K562 (cell line): Measurements from ENCODE around the gene RUFY2. TPM values are rescaled to one million over a fixed set of nuclear protein-coding genes. Genes with fewer than 3 reads are reported as not detected.

ENCODE experiments used
- ATF7 ChIP-seq: fragments of 450-650 bp; IDR thresholded peaks from 2 replicates; pipeline ENCODE4 v1.7.1; 2014; ENCODE audit warnings: mild to moderate bottlenecking, moderate library complexity
- BMI1 ChIP-seq: fragments of 150-350 bp; IDR thresholded peaks from 2 replicates; pipeline ENCODE4 v1.6.1; 2014; ENCODE audit warnings: low read length
- ELF4 ChIP-seq: fragments of 450-650 bp; formaldehyde crosslinking; IDR thresholded peaks from 2 replicates; pipeline ENCODE4 v1.4.0; 2022; ENCODE audit warnings: missing genetic modification characterization
- KDM4B ChIP-seq, 2 experiments: fragments of 450-650 bp in 1 of 2; sonication (generic) in 1 of 2; IDR thresholded peaks; 2 replicates each; pipeline ENCODE4 v1.6.1; 2016 to 2017; ENCODE audit warnings: borderline replicate concordance in 2 of 2, antibody characterized with exemption in 1 of 2, low read depth in 1 of 2, mild to moderate bottlenecking in 1 of 2
- MNT ChIP-seq, 2 experiments: fragments of 450-650 bp; conservative IDR thresholded peaks; 2 replicates each; pipeline ENCODE4 v1.6.1; 2017; ENCODE audit warnings: mild to moderate bottlenecking in 2 of 2, moderate library complexity in 2 of 2
- NFIC ChIP-seq: fragments of 450-650 bp; IDR thresholded peaks from 2 replicates; pipeline ENCODE4 v1.6.1; 2017; ENCODE audit warnings: mild to moderate bottlenecking, inconsistent platforms
- NR4A1 ChIP-seq, 2 experiments: fragments of 250-450 bp in 1 of 2; fragments of 450-650 bp in 1 of 2; sonication (Bioruptor Pico) in 1 of 2; IDR thresholded peaks; 2 replicates each; pipeline versions ENCODE4 v1.4.0 to v1.6.1; 2016 to 2020; ENCODE audit warnings: mild to moderate bottlenecking in 2 of 2, missing compliant biosample characterization in 1 of 2, missing genetic modification characterization in 1 of 2, moderate library complexity in 1 of 2
- PATZ1 ChIP-seq: fragments of 250-450 bp; sonication (Bioruptor Pico); IDR thresholded peaks from 2 replicates; pipeline ENCODE4 v1.5.0; 2020; ENCODE audit warnings: mild to moderate bottlenecking, borderline replicate concordance
- RBBP5 ChIP-seq: fragments of 200-600 bp; sonication (generic); IDR thresholded peaks from 2 replicates; pipeline ENCODE4 v1.6.1; 2012; ENCODE audit warnings: borderline replicate concordance, mild to moderate bottlenecking, low read length, control low read depth, inconsistent platforms; ENCODE audit not compliant: insufficient read depth, poor library complexity, severe bottlenecking
- RBM25 ChIP-seq: fragments of 200-400 bp; formaldehyde crosslinking; IDR thresholded peaks from 2 replicates; pipeline ENCODE4 v1.6.1; 2018; ENCODE audit warnings: low read length, low read depth, moderate library complexity; ENCODE audit not compliant: severe bottlenecking
- RCOR1 ChIP-seq, 2 experiments: IDR thresholded peaks; 2 replicates each; pipeline ENCODE4 v1.6.1; 2012; ENCODE audit warnings: low read depth in 2 of 2, low read length in 2 of 2, borderline replicate concordance in 1 of 2, improper control_type of control experiment in 1 of 2
- RFX5 ChIP-seq: IDR thresholded peaks from 2 replicates; pipeline ENCODE4 v1.6.1; 2011; ENCODE audit warnings: low read depth, mild to moderate bottlenecking, improper control_type of control experiment, low read length
- SOX6 ChIP-seq: fragments of 450-650 bp; IDR thresholded peaks from 2 replicates; pipeline ENCODE4 v1.6.1; 2014; ENCODE audit warnings: mild to moderate bottlenecking
- SP1 ChIP-seq: sonication (generic); formaldehyde crosslinking; IDR thresholded peaks from 2 replicates; pipeline ENCODE4 v1.8.1; 2022; ENCODE audit warnings: mild to moderate bottlenecking, missing genetic modification reagents
- TEAD1 ChIP-seq, 2 experiments: fragments of 450-650 bp in 1 of 2; sonication (generic) in 1 of 2; formaldehyde crosslinking; IDR thresholded peaks; 2 replicates each; pipeline versions ENCODE4 v1.4.0 to v1.8.0; 2020 to 2022; ENCODE audit warnings: mild to moderate bottlenecking in 2 of 2, missing genetic modification reagents in 1 of 2
- ZFX ChIP-seq: sonication (generic); formaldehyde crosslinking; IDR thresholded peaks from 2 replicates; pipeline ENCODE4 v1.8.0; 2022; ENCODE audit warnings: mild to moderate bottlenecking, missing genetic modification reagents, moderate library complexity
- polyA plus RNA-seq, 8 experiments: library from polyadenylated mRNA; depleted of rRNA in 4 of 8; stranded (reverse) in 5 of 8; unstranded in 3 of 8; fragments of >200 nt; fragmentation: Nextera tagmentation in 2 of 8; fragmentation: Illumina TruSeq in 1 of 8; extraction: Ambion mirVana in 2 of 8; extraction: Trizol in 1 of 8; gene quantifications; 2 replicates each; pipeline versions ENCODE4 v1.2.1 to v1.2.3, GENCODE V29; 2011 to 2014; ENCODE audit warnings: inconsistent platforms in 1 of 8, missing spikeins in 1 of 8
- total RNA-seq, 7 experiments: library from RNA; depleted of rRNA in 6 of 7; stranded (reverse); fragments of >200 nt in 6 of 7; fragmentation: Illumina TruSeq in 2 of 7; extraction: Trizol in 2 of 7; gene quantifications; 2 replicates each; pipeline versions ENCODE4 v1.2.1 to v1.2.3, GENCODE V29; 2011 to 2021; ENCODE audit warnings: low replicate concordance in 1 of 7
- TF ChIP-seq, protein P1 (sequence below): fragments of 250-450 bp; sonication (Bioruptor Pico); IDR thresholded peaks from 2 replicates; pipeline ENCODE4 v1.4.0; 2020; ENCODE audit warnings: borderline replicate concordance
- TF ChIP-seq, protein P2 (sequence below): fragments of 450-650 bp; IDR thresholded peaks from 2 replicates; pipeline ENCODE4 v1.6.1; 2016; ENCODE audit warnings: mild to moderate bottlenecking

Gene RUFY2
- total and polyA plus RNA-seq, 9 of the 15 experiments (the other 6 are each of a cell fraction or from before 2014, with no cell fraction given) = 3.7 to 20.1 (median 12.6) TPM

DNA sequence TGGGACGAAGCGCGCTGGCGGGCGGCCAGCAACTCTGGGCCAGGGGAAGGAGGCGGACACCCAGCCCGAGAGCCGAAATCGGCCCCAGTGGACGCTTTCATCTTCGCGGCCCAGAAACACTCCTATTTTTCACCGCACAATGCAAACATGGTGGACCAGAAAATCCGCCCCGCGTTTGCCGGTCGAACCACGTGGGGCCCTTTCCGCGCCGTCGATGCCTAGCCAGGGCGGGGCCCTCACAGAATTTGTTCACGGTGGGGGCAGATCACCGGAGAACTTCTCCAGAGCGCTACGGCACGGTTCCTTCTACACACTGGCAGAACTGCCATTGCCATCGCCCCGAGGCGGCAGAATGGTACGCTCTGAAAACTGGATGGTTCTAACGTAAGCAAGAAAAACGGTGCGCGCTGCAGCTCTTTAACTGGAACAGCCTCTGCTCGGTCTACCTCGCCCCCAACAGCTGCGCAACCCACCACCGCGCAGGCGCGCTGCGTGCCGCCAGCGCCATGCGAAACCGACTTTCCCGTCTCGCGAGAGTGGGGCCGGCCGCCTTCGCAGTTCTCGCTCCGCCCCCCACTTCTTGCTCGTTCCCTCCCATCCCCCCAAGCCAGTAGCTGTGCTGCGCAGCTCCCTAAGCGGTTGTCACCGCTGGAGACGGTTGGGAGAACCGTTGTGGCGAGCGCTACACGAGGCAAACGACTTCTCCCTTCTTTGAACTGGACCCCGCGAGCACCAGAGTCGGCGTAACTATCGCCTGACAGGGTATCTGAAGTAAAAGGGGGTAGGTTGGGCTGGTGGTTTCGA lies 75.4 kb downstream of the RUFY2 start, which contains the start of gene HNRNPH3 (continued):
- peak; percentile 80; the same call in 1 of the 2 replicates for TF ChIP-seq PATZ1 (CRISPR knock-in tag)
- peak; percentile 96 to 98 for TF ChIP-seq MNT (conservative IDR thresholded peaks at IDR 0.05)
- peak; percentile 68; the same call in 1 of the 2 replicates for TF ChIP-seq NR4A1 (CRISPR knock-in tag; IDR thresholded peaks at IDR 0.05)
- no peak; the same call in 1 of the 2 replicates for TF ChIP-seq NR4A1 (tag; IDR thresholded peaks at IDR 0.05)
- TF ChIP-seq RBM25 = peak; percentile 99
- TF ChIP-seq TEAD1 (CRISPR knock-in tag; IDR thresholded peaks at IDR 0.05) = peak; percentile 40 to 84
- TF ChIP-seq BMI1 = 0 out of 2 replicates have a peak, but pooled peaks have one; percentile 44
- TF ChIP-seq SOX6 = peak; percentile 29; the same call in 1 of the 2 replicates
- TF ChIP-seq RCOR1 (IDR thresholded peaks at IDR 0.05; ENCODE audit: borderline replicate concordance in 1 of 2, low read depth in 2 of 2, low read length in 2 of 2) = 0 out of 4 replicates have a peak, but pooled peaks of 1 of the 2 experiments have one; percentile 3
- peak in 1 of 2 experiments; percentile 92; a peak in 2 of 4 replicates for TF ChIP-seq KDM4B (IDR thresholded peaks at IDR 0.05; ENCODE audit: borderline replicate concordance in 2 of 2, low read depth in 1 of 2)
- TF ChIP-seq SP1 (CRISPR knock-in tag) = peak; percentile 96
- TF ChIP-seq ATF7 = peak; percentile 91
- TF ChIP-seq NFIC = peak; percentile 98
- TF ChIP-seq RFX5 = 0 out of 2 replicates have a peak, but pooled peaks have one; percentile 3
- peak; percentile 83 for TF ChIP-seq RBBP5
- 0 out of 2 replicates have a peak, but pooled peaks have one; percentile 64 for TF ChIP-seq ELF4 (CRISPR knock-in tag)
- TF ChIP-seq, protein P1, sequence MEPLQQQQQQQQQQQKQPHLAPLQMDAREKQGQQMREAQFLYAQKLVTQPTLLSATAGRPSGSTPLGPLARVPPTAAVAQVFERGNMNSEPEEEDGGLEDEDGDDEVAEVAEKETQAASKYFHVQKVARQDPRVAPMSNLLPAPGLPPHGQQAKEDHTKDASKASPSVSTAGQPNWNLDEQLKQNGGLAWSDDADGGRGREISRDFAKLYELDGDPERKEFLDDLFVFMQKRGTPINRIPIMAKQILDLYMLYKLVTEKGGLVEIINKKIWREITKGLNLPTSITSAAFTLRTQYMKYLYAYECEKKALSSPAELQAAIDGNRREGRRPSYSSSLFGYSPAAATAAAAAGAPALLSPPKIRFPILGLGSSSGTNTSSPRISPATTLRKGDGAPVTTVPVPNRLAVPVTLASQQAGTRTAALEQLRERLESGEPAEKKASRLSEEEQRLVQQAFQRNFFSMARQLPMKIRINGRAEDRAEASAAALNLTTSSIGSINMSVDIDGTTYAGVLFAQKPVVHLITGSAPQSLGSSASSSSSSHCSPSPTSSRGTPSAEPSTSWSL (CRISPR knock-in tag) = 0 out of 2 replicates have a peak, but pooled peaks have one; percentile 46
- peak; percentile 91 for TF ChIP-seq ZFX (CRISPR knock-in tag)
- TF ChIP-seq, protein P2, sequence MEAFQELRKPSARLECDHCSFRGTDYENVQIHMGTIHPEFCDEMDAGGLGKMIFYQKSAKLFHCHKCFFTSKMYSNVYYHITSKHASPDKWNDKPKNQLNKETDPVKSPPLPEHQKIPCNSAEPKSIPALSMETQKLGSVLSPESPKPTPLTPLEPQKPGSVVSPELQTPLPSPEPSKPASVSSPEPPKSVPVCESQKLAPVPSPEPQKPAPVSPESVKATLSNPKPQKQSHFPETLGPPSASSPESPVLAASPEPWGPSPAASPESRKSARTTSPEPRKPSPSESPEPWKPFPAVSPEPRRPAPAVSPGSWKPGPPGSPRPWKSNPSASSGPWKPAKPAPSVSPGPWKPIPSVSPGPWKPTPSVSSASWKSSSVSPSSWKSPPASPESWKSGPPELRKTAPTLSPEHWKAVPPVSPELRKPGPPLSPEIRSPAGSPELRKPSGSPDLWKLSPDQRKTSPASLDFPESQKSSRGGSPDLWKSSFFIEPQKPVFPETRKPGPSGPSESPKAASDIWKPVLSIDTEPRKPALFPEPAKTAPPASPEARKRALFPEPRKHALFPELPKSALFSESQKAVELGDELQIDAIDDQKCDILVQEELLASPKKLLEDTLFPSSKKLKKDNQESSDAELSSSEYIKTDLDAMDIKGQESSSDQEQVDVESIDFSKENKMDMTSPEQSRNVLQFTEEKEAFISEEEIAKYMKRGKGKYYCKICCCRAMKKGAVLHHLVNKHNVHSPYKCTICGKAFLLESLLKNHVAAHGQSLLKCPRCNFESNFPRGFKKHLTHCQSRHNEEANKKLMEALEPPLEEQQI = peak; percentile 39; the same call in 1 of the 2 replicates
